Brain microvascular endothelial cell (primary cell): ENCODE measurements around the gene RRAS.

ENCODE experiments used
- DNase-seq: peaks from one replicate; pipeline ENCODE4 v3.0.0-alpha.2; 2020
- H3K27ac ChIP-seq: fragments of 250-450 bp; sonication (Bioruptor Pico); 2 replicates; pipeline ENCODE4 v1.5.1; 2020; ENCODE audit warnings: mild to moderate bottlenecking, moderate library complexity
- H3K27me3 ChIP-seq: fragments of 250-450 bp; sonication (Bioruptor Pico); replicated peaks from 2 replicates; pipeline ENCODE4 v1.5.1; 2020; ENCODE audit warnings: mild to moderate bottlenecking
- H3K36me3 ChIP-seq: fragments of 250-450 bp; sonication (Bioruptor Pico); replicated peaks from 2 replicates; pipeline ENCODE4 v1.5.1; 2020; ENCODE audit warnings: mild to moderate bottlenecking
- H3K4me3 ChIP-seq: 2 replicates; pipeline ENCODE4 v1.5.1; 2011; ENCODE audit warnings: low read depth, mild to moderate bottlenecking, control low read depth, low read length, moderate library complexity
- CTCF ChIP-seq: IDR thresholded peaks from 2 replicates; pipeline ENCODE4 v1.5.1; 2011; ENCODE audit warnings: low read depth, mild to moderate bottlenecking, moderate library complexity, low read length, control low read depth, inconsistent platforms; ENCODE audit errors: missing control alignments
- in situ Hi-C: cut with HindIII; loops from 2 replicates; pipeline ENCODE4 v1.10.0; 2017; ENCODE audit warnings: low sequenced_read_pairs, low pct_ligation_motif_present

The RRAS gene

GRCh38 chr19:49664171-49665035, 24.5 kb upstream of the RRAS start:
- peak overlapping the region; percentile 24 for H3K27ac ChIP-seq
- H3K36me3 ChIP-seq = peaks cover 34% of the 10 kb centered on the region
- DNase-seq = peak; percentile 74
- TF ChIP-seq CTCF = peak; percentile 21
- peak overlapping the region; percentile 92 for H3K4me3 ChIP-seq
- no peaks in the 10 kb centered on the region for H3K27me3 ChIP-seq
- in situ Hi-C loops = no loop called here

DNA sequence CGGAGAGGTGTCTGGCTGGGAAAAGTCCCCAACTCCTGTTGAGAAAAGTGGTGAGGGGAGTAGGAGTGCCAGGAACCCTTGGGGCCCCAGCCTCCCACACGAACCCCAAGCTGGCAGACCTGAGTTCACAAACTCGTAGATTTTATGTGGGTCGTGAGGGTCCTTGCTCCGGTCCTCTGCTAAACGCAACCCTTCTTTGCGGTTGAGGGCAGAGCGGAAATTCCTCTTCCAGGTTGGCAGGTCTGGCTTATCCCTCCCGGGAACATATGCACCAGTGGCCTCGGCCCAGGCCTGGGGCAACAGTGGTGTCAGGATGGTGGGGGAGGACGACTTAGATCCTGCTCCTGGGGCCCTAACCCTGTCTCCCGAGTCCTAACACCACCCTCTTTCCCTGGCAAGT, 23.3 kb upstream of the RRAS start:
- TF ChIP-seq CTCF = no peak
- Histone ChIP-seq H3K4me3 (no peak overlapping the region), H3K27me3 (no peaks in the 10 kb centered on the region), H3K27ac (no peak overlapping the region), H3K36me3 (peaks cover 45% of the 10 kb centered on the region)
- no peak for DNase-seq
- in situ Hi-C loops = no loop called here

GRCh38 chr19:49662011-49662410, 22.1 kb upstream of the RRAS start:
- no peak for DNase-seq
- no peak for TF ChIP-seq CTCF
- peaks cover 55% of the 10 kb centered on the region for H3K36me3 ChIP-seq
- H3K27ac ChIP-seq = no peak overlapping the region
- in situ Hi-C loops = no loop called here
- no peak overlapping the region for H3K4me3 ChIP-seq
- no peaks in the 10 kb centered on the region for H3K27me3 ChIP-seq

GRCh38 chr19:49660338-49660961, 20.5 kb upstream of the RRAS start:
- Histone ChIP-seq H3K27ac (no peak overlapping the region), H3K27me3 (no peaks in the 10 kb centered on the region), H3K36me3 (peaks cover 70% of the 10 kb centered on the region), H3K4me3 (no peak overlapping the region)
- in situ Hi-C loops = no loop called here
- no peak for DNase-seq
- no peak for TF ChIP-seq CTCF

GRCh38 chr19:49658566-49659442, 18.9 kb upstream of the RRAS start:
- Histone ChIP-seq H3K4me3 (no peak overlapping the region), H3K27me3 (no peaks in the 10 kb centered on the region), H3K36me3 (peaks cover 85% of the 10 kb centered on the region), H3K27ac (no peak overlapping the region)
- no peak for DNase-seq
- no peak for TF ChIP-seq CTCF
- in situ Hi-C loops = no loop called here
